Measurements from ENCODE around the gene MITF.
A peak's percentile ranks its signal among the peaks of the same experiment; 100 is the strongest.

MITF gene

DNA sequence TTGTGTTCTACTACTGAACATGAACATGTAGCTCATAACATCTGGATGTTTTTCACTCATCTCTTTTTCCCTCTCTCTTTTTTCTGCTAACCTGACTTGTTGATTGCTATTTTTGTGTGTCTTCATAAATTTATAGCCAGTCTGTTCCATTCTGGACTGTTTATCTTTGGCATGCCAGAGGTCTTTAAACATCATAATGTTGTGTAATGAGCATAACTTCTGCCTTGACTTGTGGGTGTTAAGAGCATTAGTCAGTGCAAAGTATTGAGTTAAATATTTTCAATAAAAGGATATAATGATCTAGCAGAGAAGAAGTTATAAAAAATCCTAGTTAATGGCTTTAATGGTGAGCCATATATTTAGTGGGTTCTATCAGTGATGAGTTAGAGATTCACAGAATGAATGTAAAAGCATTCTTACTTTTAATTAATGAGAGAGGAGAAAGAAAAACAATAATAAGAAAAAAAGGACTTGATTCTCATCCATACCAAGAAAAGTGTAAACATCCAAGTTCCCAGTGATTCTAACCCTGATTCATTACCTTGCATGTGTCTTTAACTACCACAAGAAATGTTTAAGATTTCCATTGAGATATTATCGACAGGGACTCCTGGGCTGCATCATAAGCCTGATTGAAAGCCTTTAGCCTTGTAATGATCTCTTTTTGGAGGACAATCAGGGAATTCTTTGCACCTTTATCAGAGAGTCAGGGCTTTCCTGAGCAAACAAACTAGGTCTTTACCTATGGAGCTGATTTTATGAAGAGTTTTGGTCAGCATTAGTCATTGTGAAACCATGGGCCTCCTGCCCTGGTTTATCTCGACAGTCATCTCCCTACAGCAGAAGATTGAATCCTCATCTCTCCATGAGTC, 22.9 kb downstream of the MITF start:
- DNase-seq (ENCODE audit: low spot score), result no peak

DNA sequence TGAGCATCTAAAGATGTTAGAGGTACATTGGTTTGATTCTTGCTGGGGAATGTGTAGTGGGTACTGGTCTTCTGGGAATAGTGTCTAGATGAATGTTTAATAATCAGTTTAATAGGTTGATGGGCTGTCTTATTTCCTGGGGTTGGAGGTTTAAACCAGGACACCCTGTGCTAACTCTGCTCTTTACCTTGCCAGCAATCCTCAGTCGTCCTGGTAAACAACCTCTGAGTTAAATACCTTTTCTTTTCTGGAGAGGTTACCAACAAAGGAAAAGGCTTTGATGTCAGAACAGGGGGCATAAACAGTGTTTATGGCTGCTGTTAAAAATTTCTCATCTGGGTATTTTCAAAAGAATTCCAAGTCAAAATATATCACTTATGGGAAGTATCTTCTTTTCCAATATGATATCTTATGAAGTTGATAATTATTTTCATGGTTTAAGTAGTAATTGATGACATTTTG, 23.5 kb downstream of the MITF start:
- DNase-seq (ENCODE audit: low spot score), result no peak

DNA sequence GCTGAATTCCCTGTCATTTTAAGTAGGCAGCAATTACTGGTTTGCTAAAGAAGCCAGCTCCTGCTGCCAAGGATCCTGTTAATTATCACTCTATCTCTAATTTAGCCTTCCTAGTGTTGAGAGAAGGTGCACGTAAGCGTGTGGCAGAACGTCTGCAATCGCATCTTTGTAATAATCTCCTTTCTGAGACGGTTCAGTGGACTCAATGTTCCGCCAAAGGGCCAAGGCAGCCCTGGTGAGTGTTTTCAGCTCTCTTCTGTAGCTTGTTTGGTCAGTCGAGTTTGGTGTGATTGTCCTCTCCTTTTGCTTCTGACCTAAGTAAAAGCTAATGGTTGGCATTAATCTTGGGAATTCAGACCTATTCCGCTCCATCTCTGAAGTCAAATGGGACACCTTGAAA, 24.2 kb downstream of the MITF start:
- DNase-seq (ENCODE audit: low spot score), result no peak

- no peak for DNase-seq (ENCODE audit: low spot score)
These were observed 25.0 kb downstream of the MITF start for GRCh38 chr3:69764121-69764741.

DNA sequence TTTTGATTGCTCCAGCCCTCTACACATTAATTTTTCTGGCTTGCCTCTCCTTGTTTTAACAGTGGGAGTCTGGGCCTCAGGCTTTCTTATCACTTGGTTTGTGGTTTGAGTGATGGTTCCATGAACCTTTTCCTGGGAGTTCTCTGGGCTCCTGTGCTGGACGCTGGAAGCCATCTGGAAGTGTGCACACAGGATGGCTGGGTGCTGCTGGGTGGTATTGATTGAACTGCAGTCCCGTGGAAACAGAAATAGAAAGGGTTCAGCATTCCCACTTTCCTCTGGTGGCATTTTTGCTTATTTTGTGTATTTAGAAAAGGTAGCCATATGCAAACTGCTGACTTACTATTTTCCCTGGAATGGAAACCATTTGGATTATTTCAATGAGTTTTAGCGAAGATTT, 25.6 kb downstream of the MITF start:
- no peak for DNase-seq (ENCODE audit: low spot score)

GRCh38 chr3:69766638-69767037, 27.4 kb downstream of the MITF start:
- DNase-seq (ENCODE audit: low spot score), result no peak

DNA sequence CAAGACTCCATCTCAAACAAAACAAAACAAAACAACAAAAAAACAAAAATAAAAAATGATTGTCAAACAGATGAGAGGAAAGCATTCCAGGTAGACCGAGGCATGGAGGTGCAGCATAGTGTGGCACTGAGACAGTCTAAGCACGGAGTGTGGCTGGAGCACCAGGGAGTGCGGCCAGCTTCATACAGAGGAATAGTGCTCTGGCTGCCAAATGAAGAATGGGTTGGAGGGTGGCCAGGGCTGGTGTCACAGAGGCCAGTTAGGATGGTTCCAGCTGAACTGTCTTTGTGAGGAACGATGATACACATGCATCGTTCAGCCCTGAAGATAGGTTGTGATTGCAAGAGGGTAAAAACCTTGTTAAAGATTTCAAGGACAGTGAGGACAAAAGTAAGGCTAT, 28.3 kb downstream of the MITF start:
- DNase-seq (ENCODE audit: low spot score), result no peak

- DNase-seq (ENCODE audit: low spot score), result no peak
These were observed 29.2 kb downstream of the MITF start for GRCh38 chr3:69768438-69768837.

DNA sequence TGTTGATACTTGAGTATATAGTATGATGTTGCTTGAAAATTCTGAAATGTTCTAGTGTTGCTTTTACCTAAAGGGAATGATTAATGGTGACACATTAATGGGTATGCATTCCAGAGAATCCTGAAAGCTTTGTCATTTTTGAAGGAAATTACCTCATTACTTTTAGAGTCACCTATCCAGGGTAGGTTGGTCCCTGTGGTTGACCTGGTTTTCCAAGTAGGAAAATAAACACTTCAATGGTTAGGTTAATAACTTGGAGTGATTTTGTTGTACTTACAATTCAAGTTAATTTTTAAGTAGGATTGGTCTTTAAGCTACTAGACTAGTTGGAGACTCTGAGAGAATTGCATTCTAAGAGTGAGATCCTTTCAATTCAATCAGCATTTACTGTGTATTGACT, 31.0 kb downstream of the MITF start:
- DNase-seq (ENCODE audit: low spot score), result no peak

DNA sequence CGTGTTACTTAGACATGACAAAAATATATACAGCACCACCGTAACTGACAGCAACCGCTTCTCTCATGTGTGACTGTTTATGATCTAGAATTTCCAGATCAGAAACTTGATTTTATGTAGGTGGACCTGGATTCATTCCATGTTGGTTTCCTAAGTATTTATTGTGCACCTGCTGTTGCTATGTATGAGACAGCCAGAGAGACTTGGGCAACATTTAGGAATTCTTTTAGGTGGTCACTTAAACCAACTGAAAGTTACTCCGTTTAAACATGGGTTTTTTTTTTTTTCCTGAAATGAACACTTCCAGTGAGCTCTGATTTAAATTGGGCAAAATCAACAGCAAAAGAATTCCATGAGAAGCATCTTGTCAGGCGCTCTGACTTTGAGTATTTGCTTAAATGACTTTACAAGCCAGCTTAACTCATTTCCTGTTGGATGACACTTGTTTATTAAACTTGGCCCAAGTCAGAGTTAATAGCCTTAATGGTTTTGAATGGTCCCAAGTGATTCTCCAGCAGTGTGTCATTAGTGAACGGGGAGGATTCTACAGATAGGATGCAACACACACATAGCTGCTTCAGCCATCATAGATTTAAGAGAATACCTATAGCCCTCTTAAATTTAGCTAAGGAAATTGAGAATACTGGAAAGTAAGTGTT, 31.8 kb downstream of the MITF start:
- no peak for DNase-seq (ENCODE audit: low spot score)

GRCh38 chr3:69772152-69772867, 33.0 kb downstream of the MITF start:
- no peak for DNase-seq (ENCODE audit: low spot score)

GRCh38 chr3:69774029-69774428, 34.8 kb downstream of the MITF start:
- DNase-seq (ENCODE audit: low spot score), result no peak

DNA sequence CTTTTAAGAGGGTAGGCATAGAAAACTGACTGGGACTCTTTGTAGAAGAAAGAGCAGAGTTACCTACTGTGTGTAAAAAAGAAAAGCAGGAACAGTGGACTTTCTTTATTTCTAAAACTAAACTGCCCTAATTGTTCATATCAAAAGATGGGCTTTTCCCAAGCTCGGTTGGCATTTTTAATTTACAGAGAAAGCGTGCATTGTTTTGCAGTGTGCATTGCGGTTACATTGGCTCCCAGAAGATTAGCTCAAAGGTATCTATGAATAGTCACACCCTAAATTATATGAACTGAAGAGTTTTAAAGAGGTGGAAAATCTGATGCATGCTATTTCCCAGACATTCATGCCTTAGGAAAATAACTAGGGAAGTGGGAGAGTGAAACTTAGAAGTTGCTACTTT, 36.5 kb downstream of the MITF start:
- no peak for DNase-seq (ENCODE audit: low spot score)

DNA sequence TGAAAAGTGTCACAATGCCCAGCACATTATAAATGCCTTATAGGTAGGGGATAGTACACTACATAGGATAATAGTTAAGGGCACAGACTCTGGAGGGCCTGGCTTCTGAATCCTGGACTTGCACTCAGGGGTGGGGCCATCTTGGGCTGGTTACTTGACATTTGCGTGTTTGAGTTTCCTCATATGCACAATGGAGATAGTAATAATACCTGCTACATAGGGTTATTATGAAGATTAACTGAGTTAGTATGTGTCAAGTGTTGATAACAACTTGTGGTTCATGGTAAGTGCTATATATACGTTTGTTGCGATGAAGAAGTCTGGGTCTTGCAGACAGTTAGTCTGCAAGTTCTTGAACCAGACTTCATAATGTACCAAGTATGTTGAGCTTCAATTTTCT, 37.0 kb downstream of the MITF start:
- no peak for DNase-seq (ENCODE audit: low spot score)

- DNase-seq (ENCODE audit: low spot score), result no peak
These were observed 37.8 kb downstream of the MITF start for GRCh38 chr3:69776920-69777581.

DNA sequence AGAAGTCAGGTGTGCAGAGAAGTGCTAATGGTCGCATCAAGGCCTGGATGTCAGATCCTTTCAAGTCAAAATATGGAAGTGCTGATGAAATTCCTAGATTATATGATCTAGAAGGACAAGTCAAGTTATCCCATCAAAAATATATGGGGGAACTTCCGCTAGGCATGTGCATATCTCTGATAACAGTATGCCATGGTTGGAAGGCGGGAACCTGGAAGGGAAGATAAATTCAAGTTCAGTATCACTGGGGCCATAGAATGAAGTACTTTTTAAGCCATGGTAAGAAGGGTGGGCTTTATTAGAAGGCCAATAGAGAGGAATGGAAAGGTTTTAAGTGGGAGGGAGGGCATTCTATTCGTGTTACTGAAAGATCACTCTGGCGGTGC, 38.3 kb downstream of the MITF start:
- no peak for DNase-seq (ENCODE audit: low spot score)

GRCh38 chr3:69781593-69781992, 42.3 kb downstream of the MITF start:
- no peak for DNase-seq (ENCODE audit: low spot score)

GRCh38 chr3:69784954-69785514, 45.8 kb downstream of the MITF start:
- no peak for DNase-seq (ENCODE audit: low spot score)

DNA sequence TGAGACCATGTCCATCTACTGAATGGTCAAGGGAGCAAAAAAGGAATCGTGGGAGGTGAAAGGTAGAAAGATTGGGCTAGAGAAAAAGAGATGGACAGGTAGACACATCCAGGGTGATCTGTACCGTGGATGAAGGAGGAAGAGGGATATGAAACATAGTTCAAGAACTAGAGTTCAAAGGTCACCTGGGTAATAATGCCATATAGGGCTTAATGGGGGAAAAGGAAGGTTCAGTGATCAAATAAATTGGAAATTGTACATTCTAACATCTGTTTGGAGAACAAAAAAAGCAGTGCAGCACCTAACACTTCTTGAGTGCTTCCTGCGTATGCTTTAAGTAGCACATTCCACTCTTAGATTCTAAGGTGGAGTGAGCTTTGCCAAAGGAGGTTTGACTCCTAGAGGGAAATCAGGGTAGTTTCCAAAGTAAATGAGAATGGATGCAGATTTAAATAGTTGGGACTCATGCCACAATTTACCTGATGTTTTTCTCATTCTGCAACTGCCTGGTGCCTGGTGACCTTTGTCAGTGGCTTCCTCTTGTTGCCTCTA, 46.6 kb downstream of the MITF start:
- DNase-seq (ENCODE audit: low spot score), result no peak

GRCh38 chr3:69786854-69787253, 47.6 kb downstream of the MITF start:
- DNase-seq (ENCODE audit: low spot score), result no peak

DNA sequence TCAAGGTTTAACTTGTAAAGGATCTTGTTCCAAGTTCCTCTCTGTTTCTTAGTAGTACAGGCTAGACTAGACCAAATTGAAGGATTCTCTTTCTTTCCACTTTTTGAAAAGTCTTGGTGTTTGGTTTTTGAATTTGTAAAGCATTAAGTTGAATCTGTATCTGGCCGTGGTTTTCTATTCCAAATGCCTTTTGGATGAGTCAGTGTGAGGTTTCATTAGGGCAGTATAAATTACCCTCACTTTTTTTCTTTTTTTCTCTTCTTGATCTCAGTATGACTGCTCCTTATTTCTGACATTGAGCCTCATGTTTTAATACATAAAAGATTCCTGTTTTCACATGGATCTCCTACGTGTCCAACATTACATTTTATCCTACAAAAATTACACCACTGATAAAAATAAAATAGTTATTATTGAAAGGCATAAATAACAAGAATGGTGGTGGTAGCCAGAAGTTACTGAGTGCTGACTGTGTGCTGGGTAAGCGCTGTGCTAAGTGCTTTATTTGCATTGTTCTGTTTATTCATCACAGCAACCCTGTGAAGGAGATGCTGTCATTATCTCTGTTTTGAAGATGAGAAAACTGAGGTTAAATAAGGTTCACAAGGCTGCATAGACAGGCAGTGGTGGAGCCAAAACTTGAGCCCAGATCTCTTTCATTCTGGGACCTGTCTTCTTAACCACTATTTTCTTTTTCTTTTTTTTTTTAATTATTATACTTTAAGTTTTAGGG, 48.3 kb downstream of the MITF start:
- DNase-seq (ENCODE audit: low spot score), result peak; percentile 11

All from LoVo (cell line).